Muscle layer of colon (tissue), 2 donors: ENCODE measurements around the gene COX20.

ENCODE experiments used
- H3K27ac ChIP-seq: one replicate; pipeline ENCODE4 v1.7.0; 2013; ENCODE audit warnings: low read depth, mild to moderate bottlenecking, low read length, moderate library complexity
- H3K27me3 ChIP-seq, 2 donors: one replicate each; pipeline ENCODE4 v1.7.0; 2013; ENCODE audit warnings: low read length in 2 of 2, mild to moderate bottlenecking in 2 of 2; ENCODE audit not compliant: insufficient read depth in 2 of 2, control insufficient read depth in 1 of 2
- H3K36me3 ChIP-seq: one replicate; pipeline ENCODE4 v1.7.0; 2013; ENCODE audit warnings: mild to moderate bottlenecking, low read length; ENCODE audit not compliant: insufficient read depth
- H3K4me1 ChIP-seq: one replicate; pipeline ENCODE4 v1.7.0; 2013; ENCODE audit warnings: mild to moderate bottlenecking, low read length; ENCODE audit not compliant: insufficient read depth
- H3K4me3 ChIP-seq, 2 donors: one replicate each; pipeline ENCODE4 v1.7.0; 2013; ENCODE audit warnings: low read length in 2 of 2, low read depth in 1 of 2, mild to moderate bottlenecking in 1 of 2, moderate library complexity in 1 of 2
- H3K9ac ChIP-seq: one replicate; pipeline ENCODE4 v1.7.0; 2013; ENCODE audit warnings: low read length
- H3K9me3 ChIP-seq: one replicate; pipeline ENCODE4 v1.7.0; 2013; ENCODE audit warnings: mild to moderate bottlenecking, low read length
- donor health status: abdominal sarcoma.
- donor health status: Adenocarcinoma of cecum.

COX20 gene

DNA sequence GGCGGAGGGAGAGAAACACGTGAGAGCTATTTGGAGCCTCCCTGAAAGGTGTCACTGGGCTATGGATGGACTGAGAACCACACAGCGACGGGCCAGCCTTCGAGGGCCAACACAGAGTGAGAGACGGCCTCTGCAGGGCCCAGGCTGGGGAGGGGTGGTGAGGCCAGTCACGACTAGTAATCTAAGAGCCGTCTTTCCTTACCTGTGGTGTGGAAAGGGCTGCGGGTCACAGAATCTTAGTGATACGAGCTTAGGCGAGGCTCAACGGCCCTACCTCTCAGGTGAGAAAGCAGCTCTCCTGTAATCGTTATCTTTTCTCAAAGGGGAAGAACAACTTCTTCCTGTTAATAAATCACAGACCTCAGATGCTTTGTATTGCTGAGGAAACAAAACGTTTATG is 33.4 kb upstream of the COX20 start:
- Histone ChIP-seq H3K9ac (no peak overlapping the region), H3K27me3 (no peaks in the 10 kb centered on the region), H3K27ac (no peak overlapping the region), H3K4me1 (no peaks in the 10 kb centered on the region), H3K9me3 (no peaks in the 10 kb centered on the region), H3K4me3 (no peak overlapping the region), H3K36me3 (no peaks in the 10 kb centered on the region)

DNA sequence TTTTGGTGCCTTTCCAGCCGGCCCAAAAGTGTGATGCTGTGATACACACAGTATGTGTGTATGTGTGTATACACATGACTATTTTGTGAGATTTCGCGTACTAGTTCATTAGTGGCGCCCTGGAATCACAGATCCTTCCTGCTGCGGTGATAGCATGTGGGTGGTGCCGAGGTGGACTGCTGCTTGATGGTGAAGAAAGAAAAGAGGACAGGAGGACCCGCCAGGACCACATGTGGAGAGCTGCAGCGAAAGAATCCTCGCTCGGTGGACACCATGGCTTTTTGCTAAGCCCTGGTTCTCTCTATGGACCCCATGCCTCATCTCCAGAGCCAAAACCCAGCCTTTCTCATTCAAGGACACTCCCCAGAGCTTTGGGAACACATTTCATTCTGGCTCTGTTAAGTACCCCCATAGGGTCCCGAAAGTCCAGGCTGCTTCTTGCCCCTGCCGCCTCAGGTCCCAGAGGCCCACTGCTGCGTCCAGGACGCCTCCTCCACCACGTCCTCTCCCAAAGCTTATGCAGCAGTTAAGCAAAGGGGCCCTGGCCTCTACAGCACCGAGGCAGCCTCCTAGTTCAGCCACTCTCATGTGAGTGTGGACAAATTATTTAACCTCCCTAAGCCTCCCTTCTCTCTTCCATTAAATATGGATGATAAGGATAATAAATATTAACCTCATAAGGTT is 32.8 kb upstream of the COX20 start:
- no peaks in the 10 kb centered on the region for H3K9me3 ChIP-seq
- H3K36me3 ChIP-seq = no peaks in the 10 kb centered on the region
- no peaks in the 10 kb centered on the region for H3K4me1 ChIP-seq
- H3K4me3 ChIP-seq = no peak overlapping the region
- no peak overlapping the region for H3K9ac ChIP-seq
- H3K27me3 ChIP-seq = no peaks in the 10 kb centered on the region
- H3K27ac ChIP-seq = no peak overlapping the region

DNA sequence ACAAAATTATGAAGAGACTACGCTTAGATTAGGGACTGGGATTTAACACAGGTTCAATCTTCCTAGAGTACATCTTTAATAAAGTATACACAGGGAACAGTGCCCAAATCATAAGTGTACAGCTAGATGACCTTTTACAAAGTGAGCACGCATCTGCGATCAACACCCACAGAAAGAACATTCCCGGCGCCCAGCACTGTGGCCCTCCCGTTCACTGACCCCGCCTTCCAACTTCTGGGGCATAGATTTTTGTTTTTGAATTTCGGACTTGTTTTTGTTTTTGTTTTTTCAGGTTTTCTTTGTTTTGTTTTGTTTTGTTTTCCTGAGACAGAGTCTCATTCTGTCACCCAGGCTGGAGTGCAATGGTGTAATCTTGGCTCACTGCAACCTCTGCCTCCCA is 30.6 kb upstream of the COX20 start:
- no peaks in the 10 kb centered on the region for H3K9me3 ChIP-seq

DNA sequence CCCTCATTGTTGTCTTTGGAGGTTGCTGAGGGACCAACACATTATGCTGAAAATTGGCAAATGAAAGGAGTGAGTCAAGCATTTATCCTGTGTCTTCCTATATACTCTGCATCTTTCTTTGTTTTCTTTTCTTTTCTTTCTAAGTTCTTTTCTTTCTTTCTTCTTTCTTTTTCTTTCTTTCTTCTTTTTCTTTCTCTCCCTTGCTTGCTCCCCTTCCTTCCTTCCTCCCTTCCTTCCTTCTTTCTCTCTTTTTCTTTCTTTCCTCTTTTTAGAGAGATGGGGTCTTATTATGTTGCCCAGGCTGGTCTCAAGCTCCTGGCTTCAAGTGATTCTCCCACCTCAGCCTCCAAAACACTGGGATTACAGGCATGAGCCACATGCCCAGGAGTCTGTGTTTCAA is 28.3 kb upstream of the COX20 start:
- Histone ChIP-seq H3K36me3 (no peaks in the 10 kb centered on the region), H3K27ac (no peak overlapping the region), H3K4me3 (no peak overlapping the region), H3K9me3 (no peaks in the 10 kb centered on the region), H3K9ac (no peak overlapping the region), H3K4me1 (no peaks in the 10 kb centered on the region), H3K27me3 (no peaks in the 10 kb centered on the region)

More for the DNA sequence above, 30.6 kb upstream of the COX20 start:
- H3K9ac ChIP-seq = no peak overlapping the region
- no peak overlapping the region for H3K27ac ChIP-seq
- no peaks in the 10 kb centered on the region for H3K36me3 ChIP-seq
- H3K27me3 ChIP-seq = no peaks in the 10 kb centered on the region
- H3K4me3 ChIP-seq = no peak overlapping the region
- H3K4me1 ChIP-seq = no peaks in the 10 kb centered on the region

DNA sequence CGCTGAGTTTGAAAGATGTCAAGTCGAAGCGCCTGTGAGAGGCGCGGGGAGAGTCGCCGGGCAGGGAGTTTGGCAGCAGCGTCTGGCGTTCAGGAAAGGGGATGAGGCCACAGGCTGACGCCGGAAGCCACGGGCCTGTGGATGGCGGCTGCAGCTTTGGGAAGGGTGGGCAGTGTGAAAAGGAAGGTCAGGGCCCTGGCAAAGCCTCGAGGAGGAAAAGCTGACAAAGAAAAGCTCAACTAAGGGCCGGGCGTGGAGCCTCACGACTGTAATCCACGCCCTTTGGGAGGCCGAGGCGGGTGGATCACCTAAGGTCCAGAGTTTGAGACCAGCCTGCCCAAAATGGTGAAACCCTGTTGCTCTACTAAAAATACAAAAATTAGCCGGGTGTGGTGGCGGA is 25.2 kb upstream of the COX20 start:
- H3K9me3 ChIP-seq = no peaks in the 10 kb centered on the region
- no peaks in the 10 kb centered on the region for H3K4me1 ChIP-seq
- no peaks in the 10 kb centered on the region for H3K27me3 ChIP-seq
- no peak overlapping the region for H3K27ac ChIP-seq
- H3K36me3 ChIP-seq = no peaks in the 10 kb centered on the region
- H3K9ac ChIP-seq = no peak overlapping the region
- no peak overlapping the region for H3K4me3 ChIP-seq

DNA sequence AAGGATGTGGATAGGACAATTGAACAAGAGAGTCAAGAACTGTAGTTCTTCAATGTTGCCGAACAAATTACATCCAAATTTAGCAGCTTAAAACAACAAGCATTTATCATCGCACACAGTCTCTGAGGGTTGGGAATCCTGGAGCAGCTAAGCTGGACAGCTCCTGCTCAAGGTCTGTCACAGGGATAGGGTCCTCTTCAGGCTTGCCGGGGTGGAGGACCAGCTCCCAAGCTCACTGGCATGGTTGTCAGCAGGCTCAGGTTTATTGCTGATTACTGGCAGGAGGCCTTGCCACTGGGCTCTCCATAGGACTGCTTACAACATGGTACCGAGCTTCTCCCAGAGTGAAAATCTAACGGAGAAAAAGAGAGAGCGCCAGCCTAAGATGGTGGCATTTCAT is 22.1 kb upstream of the COX20 start:
- H3K4me1 ChIP-seq = no peaks in the 10 kb centered on the region
- no peaks in the 10 kb centered on the region for H3K36me3 ChIP-seq
- H3K27me3 ChIP-seq = no peaks in the 10 kb centered on the region
- no peak overlapping the region for H3K27ac ChIP-seq
- no peak overlapping the region for H3K9ac ChIP-seq
- H3K9me3 ChIP-seq = no peaks in the 10 kb centered on the region
- no peak overlapping the region for H3K4me3 ChIP-seq

DNA sequence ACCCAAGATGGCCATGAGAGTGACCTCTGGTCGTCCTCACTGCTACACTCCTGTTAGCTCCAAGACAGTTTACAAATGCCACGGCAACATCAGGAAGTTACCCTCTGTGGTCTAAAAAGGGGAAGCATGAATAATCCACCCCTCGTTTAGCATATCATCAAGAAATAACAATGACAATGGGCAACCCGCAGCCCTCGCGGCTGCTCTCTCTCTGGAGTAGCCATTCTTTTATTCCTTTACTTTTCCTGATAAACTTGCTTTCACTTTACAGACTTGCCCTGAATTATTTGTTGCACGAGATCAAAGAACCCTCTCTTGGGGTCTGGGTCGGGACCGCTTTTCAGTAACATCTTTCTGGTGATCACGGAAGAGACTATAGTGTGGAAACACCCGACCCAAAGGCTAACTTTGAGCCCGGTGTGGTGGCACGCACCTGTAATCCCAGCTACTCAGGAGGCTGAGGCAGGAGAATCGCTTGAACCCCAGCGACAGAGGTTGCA is 19.8 kb upstream of the COX20 start:
- Histone ChIP-seq H3K9me3 (no peaks in the 10 kb centered on the region), H3K27ac (no peak overlapping the region), H3K4me1 (no peaks in the 10 kb centered on the region), H3K4me3 (no peak overlapping the region), H3K27me3 (no peaks in the 10 kb centered on the region), H3K9ac (no peak overlapping the region), H3K36me3 (no peaks in the 10 kb centered on the region)

DNA sequence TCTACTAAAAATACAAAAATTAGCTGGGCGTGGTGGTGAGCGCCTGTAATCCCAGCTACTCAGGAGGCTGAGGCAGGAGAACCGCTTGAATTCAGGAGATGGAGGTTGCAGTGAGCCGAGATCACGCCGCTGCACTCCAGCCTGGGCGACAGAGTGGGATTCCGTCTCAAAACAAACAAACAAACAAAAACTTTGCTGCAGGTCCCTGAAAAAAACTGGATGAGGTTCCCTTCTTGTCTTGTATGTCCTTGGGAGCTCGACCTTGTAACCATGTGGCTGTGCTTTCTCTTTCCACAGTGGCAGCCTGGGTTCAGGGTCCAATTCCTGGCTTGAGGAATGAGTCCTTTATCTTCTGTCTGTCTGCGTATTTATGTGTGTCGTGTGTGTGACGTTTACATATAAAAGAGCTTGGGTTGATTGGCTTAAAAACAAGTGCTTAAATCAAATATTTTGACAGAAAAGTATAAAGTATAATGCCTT is 18.0 kb upstream of the COX20 start:
- H3K36me3 ChIP-seq = no peaks in the 10 kb centered on the region
- no peaks in the 10 kb centered on the region for H3K4me1 ChIP-seq
- no peak overlapping the region for H3K27ac ChIP-seq
- no peak overlapping the region for H3K4me3 ChIP-seq
- H3K9me3 ChIP-seq = no peaks in the 10 kb centered on the region
- no peak overlapping the region for H3K9ac ChIP-seq
- no peaks in the 10 kb centered on the region for H3K27me3 ChIP-seq

DNA sequence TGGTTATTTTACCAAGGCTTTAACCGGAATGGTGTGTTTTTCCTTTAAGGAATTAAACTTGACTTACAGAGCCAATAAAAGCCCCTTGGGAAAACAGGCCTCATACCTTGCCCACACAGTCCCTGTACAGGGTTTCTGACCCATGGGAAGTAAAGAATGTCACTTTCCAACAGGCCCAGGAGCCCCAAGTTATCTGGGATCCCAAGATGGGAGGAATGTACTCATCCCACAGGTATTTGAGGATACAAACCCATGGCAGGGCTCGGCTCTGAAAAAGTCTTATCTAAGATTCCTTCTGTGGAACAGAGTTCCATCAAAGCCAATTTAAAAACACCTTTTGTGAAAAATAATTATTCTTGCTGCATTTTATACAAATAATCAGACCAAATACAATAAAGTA is 15.3 kb upstream of the COX20 start:
- no peaks in the 10 kb centered on the region for H3K27me3 ChIP-seq
- H3K4me3 ChIP-seq = no peak overlapping the region
- H3K9me3 ChIP-seq = no peaks in the 10 kb centered on the region
- no peak overlapping the region for H3K9ac ChIP-seq
- no peaks in the 10 kb centered on the region for H3K36me3 ChIP-seq
- H3K27ac ChIP-seq = no peak overlapping the region
- no peaks in the 10 kb centered on the region for H3K4me1 ChIP-seq

DNA sequence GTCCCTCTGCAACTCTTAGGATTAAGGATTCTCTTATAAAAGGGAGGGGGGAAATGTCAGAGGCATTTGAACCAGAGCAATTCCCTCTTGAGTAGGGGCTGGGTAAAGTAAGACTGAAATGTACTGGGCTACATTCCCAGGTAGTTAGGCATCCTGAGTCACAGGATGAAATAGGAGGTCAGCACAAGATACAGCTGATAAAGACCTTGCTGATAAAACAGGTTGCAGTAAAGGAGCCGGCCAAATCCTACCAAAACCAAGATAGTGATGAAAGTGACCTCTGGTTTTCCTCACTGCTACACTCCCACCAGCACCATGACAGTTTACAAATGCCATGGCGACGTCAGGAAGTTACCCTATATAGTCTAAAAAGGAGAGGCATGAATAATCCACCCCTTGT is 14.3 kb upstream of the COX20 start:
- Histone ChIP-seq H3K4me1 (no peaks in the 10 kb centered on the region), H3K27me3 (no peaks in the 10 kb centered on the region), H3K27ac (no peak overlapping the region), H3K36me3 (no peaks in the 10 kb centered on the region), H3K9ac (no peak overlapping the region), H3K4me3 (no peak overlapping the region), H3K9me3 (no peaks in the 10 kb centered on the region)

DNA sequence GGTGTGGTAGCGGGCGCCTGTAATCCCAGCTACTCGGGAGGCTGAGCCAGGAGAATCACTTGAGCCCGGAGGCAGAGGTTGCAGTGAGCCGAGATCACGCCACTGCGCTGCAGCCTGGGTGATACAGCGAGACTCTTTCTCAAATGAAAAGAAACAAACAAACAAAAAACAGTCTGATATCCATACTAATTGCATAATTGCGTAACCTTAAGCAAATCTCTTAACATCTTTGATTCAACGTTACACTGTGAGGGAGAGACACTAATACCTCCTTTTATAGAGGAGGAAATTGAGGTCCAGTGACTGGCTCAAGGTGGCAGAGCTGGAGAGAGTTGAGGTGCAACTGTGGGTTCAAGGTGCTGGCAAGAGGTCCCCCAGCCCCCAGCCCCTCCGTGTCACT is 12.6 kb upstream of the COX20 start:
- no peaks in the 10 kb centered on the region for H3K9me3 ChIP-seq
- no peaks in the 10 kb centered on the region for H3K36me3 ChIP-seq
- no peak overlapping the region for H3K4me3 ChIP-seq
- no peak overlapping the region for H3K9ac ChIP-seq
- H3K27me3 ChIP-seq = no peaks in the 10 kb centered on the region
- no peak overlapping the region for H3K27ac ChIP-seq
- H3K4me1 ChIP-seq = no peaks in the 10 kb centered on the region

DNA sequence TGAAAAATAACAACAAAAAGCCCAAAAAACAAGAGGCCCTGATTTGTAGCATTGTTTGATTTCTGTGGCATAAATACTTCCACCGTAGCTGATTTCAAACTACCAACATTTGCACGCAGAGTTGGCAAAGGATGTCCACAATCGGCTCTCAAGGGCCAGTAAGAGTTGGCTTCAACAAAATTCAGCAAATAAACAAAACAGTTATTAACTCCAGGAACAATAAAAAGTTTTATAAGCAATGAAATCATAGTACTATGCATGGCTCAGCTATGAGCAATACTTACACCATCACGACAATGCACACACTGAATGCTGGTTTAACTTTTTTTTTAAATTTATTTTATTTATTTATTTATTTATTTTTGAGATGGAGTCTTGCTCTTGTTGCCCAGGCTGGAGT is 8.7 kb upstream of the COX20 start:
- no peaks in the 10 kb centered on the region for H3K9me3 ChIP-seq
- no peak overlapping the region for H3K27ac ChIP-seq
- H3K4me1 ChIP-seq = no peaks in the 10 kb centered on the region
- no peak overlapping the region for H3K9ac ChIP-seq
- H3K27me3 ChIP-seq = no peaks in the 10 kb centered on the region
- no peaks in the 10 kb centered on the region for H3K36me3 ChIP-seq
- no peak overlapping the region for H3K4me3 ChIP-seq
